Ecto neural progenitor cell (in vitro differentiated cells): ENCODE data around the gene FAM20A.

Source experiments
- DNase-seq: peaks from one replicate; pipeline ENCODE4 v3.0.0-alpha.2; 2018; ENCODE audit warnings: low spot score

FAM20A gene

GRCh38 chr17:68610554-68610953 lies 9.4 kb upstream of the FAM20A start:
- DNase-seq: peak; percentile 1

- DNase-seq: no peak
These were observed 7.5 kb upstream of the FAM20A start for GRCh38 chr17:68608515-68609130.

- peak; percentile 28 for DNase-seq
These were observed 5.5 kb upstream of the FAM20A start for GRCh38 chr17:68606451-68607307.

- DNase-seq: peak; percentile 1
These were observed 4.7 kb upstream of the FAM20A start for GRCh38 chr17:68605914-68606313.

- DNase-seq: peak; percentile 38
These were observed 2.5 kb upstream of the FAM20A start for GRCh38 chr17:68603656-68604055.

- peak; percentile 28 for DNase-seq
These were observed 1.9 kb upstream of the FAM20A start for GRCh38 chr17:68603027-68603426.

- no peak for DNase-seq
These were observed 1.1 kb upstream of the FAM20A start for GRCh38 chr17:68602289-68602688.

GRCh38 chr17:68601565-68602288 lies 560 bp upstream of the FAM20A start:
- DNase-seq: no peak

- DNase-seq: peak; percentile 84
These were observed 868 bp downstream of the FAM20A start for GRCh38 chr17:68600067-68600930.

- DNase-seq: no peak
These were observed 1.6 kb downstream of the FAM20A start for GRCh38 chr17:68599552-68600066.

GRCh38 chr17:68599091-68599490 lies 2.1 kb downstream of the FAM20A start:
- DNase-seq: no peak

- DNase-seq: no peak
These were observed 2.6 kb downstream of the FAM20A start for GRCh38 chr17:68598545-68598961.

- peak; percentile 24 for DNase-seq
These were observed 3.1 kb downstream of the FAM20A start for GRCh38 chr17:68598074-68598473.

- peak; percentile 14 for DNase-seq
These were observed 4.7 kb downstream of the FAM20A start for GRCh38 chr17:68596411-68596945.

GRCh38 chr17:68595986-68596385 lies 5.2 kb downstream of the FAM20A start:
- DNase-seq: peak; percentile 20

- peak; percentile 14 for DNase-seq
These were observed 5.7 kb downstream of the FAM20A start for GRCh38 chr17:68595496-68595895.

GRCh38 chr17:68594552-68594951 lies 6.6 kb downstream of the FAM20A start:
- DNase-seq: no peak

GRCh38 chr17:68592682-68593641 lies 8.2 kb downstream of the FAM20A start:
- no peak for DNase-seq

- DNase-seq: no peak
These were observed 9.2 kb downstream of the FAM20A start for GRCh38 chr17:68592009-68592408.

GRCh38 chr17:68591583-68591982 lies 9.6 kb downstream of the FAM20A start:
- peak; percentile 79 for DNase-seq
